Osteocyte (in vitro differentiated cells): ENCODE measurements around the gene GLIS2. TPM values are rescaled to one million over a fixed set of nuclear protein-coding genes. Genes with fewer than 3 reads are reported as not detected.

Experiments used
- DNase-seq: peaks from one replicate; pipeline ENCODE4 v3.0.0; 2021; ENCODE audit warnings: mixed read lengths; ENCODE audit not compliant: unreplicated experiment; ENCODE audit errors: extremely low spot score
- H3K27ac Mint-ChIP-seq: one replicate; pipeline ENCODE4 v1.8.0; 2021; ENCODE audit warnings: mild to moderate bottlenecking, mixed read lengths; ENCODE audit not compliant: unreplicated experiment
- H3K27me3 Mint-ChIP-seq: one replicate; pipeline ENCODE4 v1.8.0; 2021; ENCODE audit warnings: mixed read lengths; ENCODE audit not compliant: unreplicated experiment
- H3K36me3 Mint-ChIP-seq: one replicate; pipeline ENCODE4 v1.8.0; 2021; ENCODE audit warnings: mixed read lengths; ENCODE audit not compliant: unreplicated experiment
- H3K4me1 Mint-ChIP-seq: one replicate; pipeline ENCODE4 v1.8.0; 2021; ENCODE audit warnings: mixed read lengths; ENCODE audit not compliant: unreplicated experiment
- H3K4me3 Mint-ChIP-seq: one replicate; pipeline ENCODE4 v1.8.0; 2021; ENCODE audit warnings: mild to moderate bottlenecking, moderate library complexity, mixed read lengths; ENCODE audit not compliant: unreplicated experiment
- H3K9me3 Mint-ChIP-seq: one replicate; pipeline ENCODE4 v1.8.0; 2021; ENCODE audit warnings: mixed read lengths; ENCODE audit not compliant: unreplicated experiment
- total RNA-seq: library from RNA; stranded (reverse); gene quantifications from 2 replicates; pipeline ENCODE4 v1.2.1, GENCODE V29; 2021
- TF ChIP-seq, protein P1 (sequence below): fragments of 200-600 bp; sonication (generic); IDR thresholded peaks from 2 replicates; pipeline ENCODE4 v1.5.0; 2021; ENCODE audit warnings: antibody characterized with exemption, mild to moderate bottlenecking, moderate library complexity

Gene GLIS2
- total RNA-seq, 1 donor from 2014 or later: 59.9 TPM

DNA sequence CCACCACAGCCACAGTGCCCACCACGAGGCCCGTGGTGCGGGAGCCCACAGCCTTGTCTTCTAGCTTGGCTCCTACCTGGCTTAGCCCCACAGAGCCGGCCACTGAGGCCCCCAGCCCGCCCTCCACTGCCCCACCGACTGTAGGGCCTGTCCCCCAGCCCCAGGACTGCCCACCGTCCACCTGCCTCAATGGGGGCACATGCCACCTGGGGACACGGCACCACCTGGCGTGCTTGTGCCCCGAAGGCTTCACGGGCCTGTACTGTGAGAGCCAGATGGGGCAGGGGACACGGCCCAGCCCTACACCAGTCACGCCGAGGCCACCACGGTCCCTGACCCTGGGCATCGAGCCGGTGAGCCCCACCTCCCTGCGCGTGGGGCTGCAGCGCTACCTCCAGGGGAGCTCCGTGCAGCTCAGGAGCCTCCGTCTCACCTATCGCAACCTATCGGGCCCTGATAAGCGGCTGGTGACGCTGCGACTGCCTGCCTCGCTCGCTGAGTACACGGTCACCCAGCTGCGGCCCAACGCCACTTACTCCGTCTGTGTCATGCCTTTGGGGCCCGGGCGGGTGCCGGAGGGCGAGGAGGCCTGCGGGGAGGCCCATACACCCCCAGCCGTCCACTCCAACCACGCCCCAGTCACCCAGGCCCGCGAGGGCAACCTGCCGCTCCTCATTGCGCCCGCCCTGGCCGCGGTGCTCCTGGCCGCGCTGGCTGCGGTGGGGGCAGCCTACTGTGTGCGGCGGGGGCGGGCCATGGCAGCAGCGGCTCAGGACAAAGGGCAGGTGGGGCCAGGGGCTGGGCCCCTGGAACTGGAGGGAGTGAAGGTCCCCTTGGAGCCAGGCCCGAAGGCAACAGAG lies 66.3 kb downstream of the GLIS2 start:
- Mint-ChIP-seq H3K36me3 (peaks cover 3% of the 10 kb centered on the region), H3K4me1 (peaks cover 77% of the 10 kb centered on the region), H3K27ac (no peak overlapping the region), H3K4me3 (no peak overlapping the region), H3K27me3 (no peaks in the 10 kb centered on the region), H3K9me3 (no peaks in the 10 kb centered on the region)
- DNase-seq: no peak
- TF ChIP-seq, protein P1, sequence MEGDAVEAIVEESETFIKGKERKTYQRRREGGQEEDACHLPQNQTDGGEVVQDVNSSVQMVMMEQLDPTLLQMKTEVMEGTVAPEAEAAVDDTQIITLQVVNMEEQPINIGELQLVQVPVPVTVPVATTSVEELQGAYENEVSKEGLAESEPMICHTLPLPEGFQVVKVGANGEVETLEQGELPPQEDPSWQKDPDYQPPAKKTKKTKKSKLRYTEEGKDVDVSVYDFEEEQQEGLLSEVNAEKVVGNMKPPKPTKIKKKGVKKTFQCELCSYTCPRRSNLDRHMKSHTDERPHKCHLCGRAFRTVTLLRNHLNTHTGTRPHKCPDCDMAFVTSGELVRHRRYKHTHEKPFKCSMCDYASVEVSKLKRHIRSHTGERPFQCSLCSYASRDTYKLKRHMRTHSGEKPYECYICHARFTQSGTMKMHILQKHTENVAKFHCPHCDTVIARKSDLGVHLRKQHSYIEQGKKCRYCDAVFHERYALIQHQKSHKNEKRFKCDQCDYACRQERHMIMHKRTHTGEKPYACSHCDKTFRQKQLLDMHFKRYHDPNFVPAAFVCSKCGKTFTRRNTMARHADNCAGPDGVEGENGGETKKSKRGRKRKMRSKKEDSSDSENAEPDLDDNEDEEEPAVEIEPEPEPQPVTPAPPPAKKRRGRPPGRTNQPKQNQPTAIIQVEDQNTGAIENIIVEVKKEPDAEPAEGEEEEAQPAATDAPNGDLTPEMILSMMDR: no peak

DNA sequence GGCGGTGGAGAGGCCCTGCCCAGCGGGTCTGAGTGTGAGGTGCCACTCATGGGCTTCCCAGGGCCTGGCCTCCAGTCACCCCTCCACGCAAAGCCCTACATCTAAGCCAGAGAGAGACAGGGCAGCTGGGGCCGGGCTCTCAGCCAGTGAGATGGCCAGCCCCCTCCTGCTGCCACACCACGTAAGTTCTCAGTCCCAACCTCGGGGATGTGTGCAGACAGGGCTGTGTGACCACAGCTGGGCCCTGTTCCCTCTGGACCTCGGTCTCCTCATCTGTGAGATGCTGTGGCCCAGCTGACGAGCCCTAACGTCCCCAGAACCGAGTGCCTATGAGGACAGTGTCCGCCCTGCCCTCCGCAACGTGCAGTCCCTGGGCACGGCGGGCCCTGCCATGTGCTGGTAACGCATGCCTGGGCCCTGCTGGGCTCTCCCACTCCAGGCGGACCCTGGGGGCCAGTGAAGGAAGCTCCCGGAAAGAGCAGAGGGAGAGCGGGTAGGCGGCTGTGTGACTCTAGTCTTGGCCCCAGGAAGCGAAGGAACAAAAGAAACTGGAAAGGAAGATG lies 67.0 kb downstream of the GLIS2 start:
- Mint-ChIP-seq H3K27me3 (no peaks in the 10 kb centered on the region), H3K27ac (peak overlapping the region; percentile 87), H3K4me1 (peaks cover 78% of the 10 kb centered on the region), H3K9me3 (no peaks in the 10 kb centered on the region), H3K36me3 (peaks cover 3% of the 10 kb centered on the region), H3K4me3 (no peak overlapping the region)
- TF ChIP-seq, protein P1: no peak
- no peak for DNase-seq

- Mint-ChIP-seq H3K27me3 (no peaks in the 10 kb centered on the region), H3K4me3 (no peak overlapping the region), H3K9me3 (no peaks in the 10 kb centered on the region), H3K36me3 (peaks cover 3% of the 10 kb centered on the region), H3K27ac (peak overlapping the region; percentile 87), H3K4me1 (peaks cover 81% of the 10 kb centered on the region)
- TF ChIP-seq, protein P1: no peak
- no peak for DNase-seq
Observed at GRCh38 chr16:4383591-4384444, 68.0 kb downstream of the GLIS2 start.

DNA sequence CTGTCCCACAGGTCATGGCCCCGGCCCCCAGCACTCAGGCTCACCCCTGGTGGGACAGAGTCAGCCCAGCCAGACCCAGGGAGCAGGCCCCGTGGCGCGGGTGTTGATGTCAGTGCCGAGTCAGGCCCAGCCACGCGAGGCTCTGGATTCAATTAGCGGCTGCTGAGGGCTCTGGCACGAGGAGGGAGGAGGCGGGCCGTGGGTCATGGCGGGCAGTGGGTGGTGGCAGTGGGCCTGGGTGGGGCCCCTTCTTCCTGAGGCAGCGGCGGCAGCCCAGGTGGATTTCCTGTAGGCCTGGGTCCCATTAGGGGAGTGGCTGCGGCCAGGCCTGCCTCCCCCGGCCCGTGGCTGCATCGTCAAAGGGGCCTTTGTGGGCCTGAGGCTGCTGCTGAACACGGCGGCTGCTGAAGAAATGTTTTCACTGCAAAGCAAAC lies 68.7 kb downstream of the GLIS2 start:
- H3K4me3 Mint-ChIP-seq: no peak overlapping the region
- peak; percentile 92 for DNase-seq
- no peaks in the 10 kb centered on the region for H3K9me3 Mint-ChIP-seq
- peaks cover 3% of the 10 kb centered on the region for H3K36me3 Mint-ChIP-seq
- H3K27ac Mint-ChIP-seq: peak overlapping the region; percentile 87
- peaks cover 84% of the 10 kb centered on the region for H3K4me1 Mint-ChIP-seq
- no peaks in the 10 kb centered on the region for H3K27me3 Mint-ChIP-seq
- TF ChIP-seq, protein P1: no peak
